GM18505 (cell line): Measurements from ENCODE around the gene CLDN6.

Source experiments
- ATAC-seq: cut with Tn5 transposase; IDR thresholded peaks from one replicate; pipeline ENCODE4 v1.9.1; 2021; ENCODE audit not compliant: unreplicated experiment
- POLR2A ChIP-seq: IDR thresholded peaks from 4 replicates; pipeline ENCODE4 v1.6.1; 2011; ENCODE audit warnings: borderline replicate concordance; ENCODE audit not compliant: insufficient read depth, insufficient read length; ENCODE audit errors: extremely low read depth

Gene CLDN6

DNA sequence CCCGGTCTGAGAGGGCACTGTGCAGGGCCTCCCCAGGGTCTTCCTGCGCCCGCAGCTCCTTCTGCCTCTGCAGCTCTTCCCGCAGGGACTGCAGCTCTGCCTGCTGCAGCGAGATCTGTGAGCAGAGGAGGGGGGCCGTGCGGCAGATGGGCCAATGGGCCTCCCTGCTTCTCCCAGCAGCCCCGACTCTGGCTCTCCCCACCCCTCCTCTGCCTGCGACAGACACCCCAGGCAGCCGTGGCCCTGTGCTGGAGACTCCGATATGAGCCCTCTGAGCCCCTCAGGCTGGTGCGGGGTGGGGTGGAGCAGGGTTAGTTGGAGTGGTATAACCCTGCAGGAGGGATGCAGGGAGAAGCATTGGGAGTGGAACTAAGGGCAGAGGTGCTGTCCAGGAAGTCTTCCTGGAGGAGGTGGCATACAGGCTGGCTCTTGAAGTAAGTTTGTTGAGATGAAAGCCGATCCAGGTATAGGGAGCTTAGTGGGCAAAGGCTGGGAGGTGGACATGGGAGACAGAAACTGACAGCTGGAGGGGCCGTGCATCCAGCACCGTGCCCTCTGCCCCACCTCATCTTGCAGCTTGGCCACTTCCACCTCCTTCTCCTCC, 10.8 kb upstream of the CLDN6 start:
- no peak for TF ChIP-seq POLR2A
- no peak for ATAC-seq

DNA sequence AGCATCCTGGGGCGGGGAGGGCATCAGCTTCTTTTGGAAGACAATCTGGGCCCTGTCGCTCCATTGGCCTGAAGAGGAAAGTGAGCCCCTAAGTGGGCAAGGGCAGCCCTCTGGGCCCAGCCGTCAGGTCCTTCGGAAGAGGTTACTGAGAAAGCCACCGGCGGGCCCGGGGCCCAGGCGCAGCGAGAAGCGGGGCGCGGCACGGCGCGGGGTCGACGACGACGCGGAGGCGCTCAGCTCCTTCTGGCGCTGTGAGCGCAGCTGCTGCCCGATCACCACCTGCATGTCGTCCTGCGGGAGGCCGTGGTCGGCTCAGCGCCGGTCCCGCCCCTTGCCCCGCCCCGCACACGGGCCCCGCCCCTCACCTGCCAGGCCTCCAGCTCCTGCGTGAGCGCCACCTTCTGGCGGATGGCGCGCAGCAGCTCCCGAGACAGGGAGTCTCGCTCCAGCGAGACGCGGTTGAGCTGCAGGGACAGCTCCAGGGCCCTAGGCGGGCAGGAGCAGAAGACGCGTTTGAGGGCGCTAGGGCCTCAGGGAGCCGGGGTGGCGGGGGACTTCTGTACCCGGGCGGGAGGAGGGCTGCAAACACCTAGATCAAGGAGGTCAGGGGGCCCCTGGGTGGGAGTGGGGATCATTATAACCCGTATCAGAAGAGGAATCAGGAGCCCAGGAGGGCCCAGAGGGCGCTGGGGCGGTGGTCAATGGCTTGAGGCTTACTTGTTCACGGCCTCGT, 10.2 kb upstream of the CLDN6 start:
- ATAC-seq = peak; percentile 29
- no peak for TF ChIP-seq POLR2A

DNA sequence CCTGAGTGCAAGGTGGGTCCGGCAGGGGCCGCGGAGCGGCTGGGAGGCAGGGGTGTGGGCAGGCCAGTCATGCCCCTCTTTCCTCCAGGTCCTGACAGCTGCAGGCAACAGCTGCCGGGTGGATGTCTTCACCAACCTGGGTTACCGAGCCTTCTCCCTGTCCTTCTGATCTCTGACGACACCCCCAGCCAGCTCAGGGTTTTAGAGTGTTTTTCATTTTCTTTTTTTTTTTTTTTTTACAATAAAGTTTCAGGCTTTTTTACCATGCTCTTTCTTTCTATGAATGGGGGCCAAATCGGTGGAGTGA, 9.5 kb upstream of the CLDN6 start:
- ATAC-seq = no peak
- TF ChIP-seq POLR2A = no peak

DNA sequence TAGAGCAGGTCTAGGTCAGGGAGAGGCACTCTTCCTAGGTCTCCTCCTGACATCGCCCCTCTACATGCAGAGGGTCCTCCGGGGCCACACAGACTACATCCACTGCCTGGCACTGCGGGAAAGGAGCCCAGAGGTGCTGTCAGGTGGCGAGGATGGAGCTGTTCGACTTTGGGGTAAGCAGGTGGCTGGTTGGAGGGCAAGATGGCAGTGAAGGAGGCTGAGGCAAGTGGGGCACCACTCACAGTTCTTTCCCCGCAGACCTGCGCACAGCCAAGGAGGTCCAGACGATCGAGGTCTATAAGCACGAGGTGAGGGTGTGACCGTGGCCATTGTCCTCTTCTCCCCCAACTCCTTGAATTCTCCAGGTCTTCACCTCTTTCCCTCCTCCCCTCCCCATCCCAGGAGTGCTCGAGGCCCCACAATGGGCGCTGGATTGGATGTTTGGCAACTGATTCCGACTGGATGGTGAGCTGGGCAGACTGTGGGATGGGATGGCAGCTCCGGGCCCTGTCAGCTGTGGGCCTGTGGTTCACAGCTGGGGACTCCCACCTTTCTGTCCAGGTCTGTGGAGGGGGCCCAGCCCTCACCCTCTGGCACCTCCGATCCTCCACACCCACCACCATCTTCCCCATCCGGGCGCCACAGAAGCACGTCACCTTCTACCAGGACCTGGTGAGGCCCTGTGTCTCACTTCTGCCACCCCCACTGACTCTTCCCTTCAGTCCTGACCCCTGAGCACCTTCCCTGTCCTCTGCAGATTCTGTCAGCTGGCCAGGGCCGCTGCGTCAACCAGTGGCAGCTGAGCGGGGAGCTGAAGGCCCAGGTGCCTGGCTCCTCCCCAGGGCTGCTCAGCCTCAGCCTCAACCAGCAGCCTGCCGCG, 8.9 kb upstream of the CLDN6 start:
- no peak for ATAC-seq
- no peak for TF ChIP-seq POLR2A

DNA sequence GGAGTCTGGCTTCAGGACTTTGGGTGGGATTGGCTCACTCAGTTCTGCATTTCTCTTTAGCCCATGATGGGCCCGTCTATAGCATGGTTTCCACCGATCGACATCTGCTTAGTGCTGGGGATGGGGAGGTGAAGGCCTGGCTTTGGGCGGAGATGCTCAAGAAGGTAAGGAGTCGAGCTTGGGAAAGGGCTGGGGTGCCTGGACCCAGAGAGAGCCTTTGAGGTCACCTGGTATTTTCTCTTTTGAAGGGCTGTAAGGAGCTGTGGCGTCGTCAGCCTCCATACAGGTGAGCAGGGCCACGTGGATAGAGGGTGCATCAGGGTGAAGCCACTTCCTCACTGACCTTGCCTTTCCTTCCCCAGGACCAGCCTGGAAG, 8.0 kb upstream of the CLDN6 start:
- no peak for ATAC-seq
- TF ChIP-seq POLR2A = no peak

DNA sequence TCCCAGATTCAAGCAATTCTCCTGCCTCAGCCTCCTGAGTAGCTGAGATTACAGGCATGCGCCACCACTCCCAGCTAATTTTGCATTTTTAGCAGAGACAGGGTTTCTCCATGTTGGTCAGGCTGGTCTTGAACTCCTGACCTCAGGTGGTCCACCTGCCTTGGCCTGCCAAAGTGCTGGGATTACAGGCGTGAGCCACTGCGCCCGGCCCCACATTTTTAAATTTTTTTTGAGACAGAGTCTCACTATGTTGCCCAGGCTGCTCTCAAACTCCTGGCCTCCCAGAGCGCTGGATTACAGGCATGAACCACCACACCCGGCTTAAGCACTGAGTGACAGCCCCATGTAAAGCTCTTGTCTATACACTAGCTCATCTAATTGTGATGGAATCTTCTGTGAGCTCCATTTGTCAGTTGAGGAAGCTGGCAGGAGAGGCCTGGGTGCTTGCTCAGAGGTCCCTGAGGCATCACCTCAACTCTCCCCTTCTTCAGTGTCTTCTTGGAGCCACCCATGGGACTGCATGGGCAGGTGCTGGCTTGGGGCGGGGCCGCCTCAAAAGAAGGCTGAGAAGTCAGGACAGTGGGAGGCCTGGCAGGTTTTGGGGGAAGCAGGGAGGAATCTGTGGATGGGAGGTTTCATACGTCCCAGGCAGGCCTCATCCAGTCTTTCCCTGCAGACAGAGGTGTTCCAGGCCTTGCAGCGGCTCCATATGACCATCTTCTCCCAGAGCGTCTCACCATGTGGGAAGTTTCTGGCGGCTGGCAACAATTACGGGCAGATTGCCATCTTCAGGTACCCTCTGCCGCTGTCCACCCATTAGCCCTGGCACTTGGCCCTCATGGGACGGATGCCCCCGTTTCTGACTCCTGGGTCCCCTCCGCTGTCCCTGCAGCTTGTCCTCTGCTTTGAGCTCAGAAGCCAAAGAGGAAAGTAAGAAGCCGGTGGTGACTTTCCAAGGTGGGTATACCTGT, 7.3 kb upstream of the CLDN6 start:
- no peak for TF ChIP-seq POLR2A
- ATAC-seq = no peak

DNA sequence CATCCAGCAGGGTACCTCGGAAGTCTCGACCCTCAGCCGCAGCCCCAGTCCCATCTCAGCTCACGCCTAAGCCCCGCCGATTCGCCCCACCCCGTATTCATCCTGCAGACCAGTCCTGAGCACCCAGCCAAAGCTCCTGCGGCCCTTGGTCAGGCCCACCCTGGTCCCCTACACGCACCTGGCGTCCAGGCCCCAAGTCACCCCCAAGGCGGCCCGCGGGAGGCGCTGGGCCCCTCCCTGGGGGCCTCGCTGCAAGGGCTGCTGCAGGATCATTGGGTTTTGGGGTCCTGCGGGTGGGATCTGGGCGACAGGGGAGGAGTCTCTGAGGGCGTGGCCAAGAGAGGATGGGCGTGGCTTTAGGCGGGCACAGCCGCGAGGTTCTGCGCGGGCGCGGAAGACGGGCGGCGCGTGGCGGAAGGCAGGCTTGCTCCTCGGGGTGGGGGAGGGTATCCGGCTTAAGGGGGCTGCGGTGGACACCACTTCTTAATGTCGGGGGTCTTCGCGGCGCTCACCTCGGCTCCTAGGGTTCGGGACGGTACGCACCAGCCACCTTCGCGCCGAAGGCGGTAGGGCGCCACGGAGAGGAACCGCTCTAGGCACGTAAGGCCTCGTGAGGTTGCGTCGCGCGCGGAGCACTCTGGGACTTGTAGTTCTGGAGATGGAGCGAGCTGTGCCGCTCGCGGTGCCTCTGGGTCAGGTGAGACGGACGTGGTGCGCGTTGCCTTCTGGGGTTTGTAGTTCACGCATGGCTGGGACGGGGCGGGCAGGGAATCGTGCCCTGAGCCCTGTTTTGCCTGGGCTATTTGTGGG, 5.9 kb upstream of the CLDN6 start, which contains the start of the genes HCFC1R1 and THOC6:
TSS of gene HCFC1R1 (minus strand) at position 274 of the 810 bp plus-strand sequence. CDS start at position 273, 1 bp downstream.
TSS of gene THOC6 (plus strand) at position 367 of the 810 bp plus-strand sequence. CDS start at position 659, 292 bp downstream.
- TF ChIP-seq POLR2A = peak; percentile 86
- peak; percentile 68 for ATAC-seq

DNA sequence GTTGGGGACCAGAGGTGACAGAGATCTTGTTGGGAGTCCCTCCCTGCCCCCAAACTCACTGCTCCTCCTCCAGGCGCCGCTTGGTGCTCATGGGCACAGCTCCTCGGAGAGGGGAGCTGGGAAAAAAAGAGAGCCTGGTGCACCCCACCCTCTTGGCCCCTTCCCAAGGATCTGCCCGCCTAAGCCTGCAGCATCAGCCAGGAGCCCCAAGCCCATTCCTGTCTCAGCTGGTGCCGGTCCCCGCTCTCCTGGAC, 5.4 kb upstream of the CLDN6 start:
- peak; percentile 0 for ATAC-seq
- TF ChIP-seq POLR2A = no peak

DNA sequence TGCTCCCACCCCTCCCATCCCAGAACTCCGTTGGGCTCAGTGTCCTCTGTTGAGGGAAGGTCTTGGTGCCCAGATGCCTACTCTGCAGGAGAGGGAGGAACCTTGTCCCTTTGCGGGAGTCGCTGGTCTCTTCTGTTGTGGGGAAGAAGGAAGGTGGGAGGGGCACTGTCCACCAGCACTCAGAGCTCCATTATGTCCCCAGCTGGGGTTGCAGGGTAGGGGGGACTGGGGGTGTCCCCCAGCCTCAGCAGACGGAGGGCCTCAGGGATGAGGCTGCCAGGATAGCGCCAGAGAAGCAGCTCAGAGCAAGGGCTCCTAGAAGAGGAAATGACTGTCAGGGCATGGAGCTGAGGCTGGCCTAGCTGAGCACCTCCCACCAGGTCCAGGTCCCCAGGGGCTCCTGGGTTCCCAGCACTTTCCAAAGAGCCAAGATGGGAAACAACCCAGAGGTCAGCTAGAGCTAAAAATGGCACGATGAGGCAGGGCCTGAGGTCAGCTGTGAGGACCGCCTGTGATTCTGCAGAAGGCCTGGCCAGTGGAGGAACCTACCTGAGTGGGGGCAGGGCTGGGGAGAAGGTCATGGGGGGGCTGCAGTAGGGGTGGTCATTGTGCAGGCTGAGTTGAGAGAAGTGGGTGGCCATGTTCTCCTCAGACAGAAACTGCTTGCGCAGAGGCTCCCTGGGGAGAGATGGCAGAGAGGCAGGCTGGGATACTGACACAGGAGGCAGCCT, 4.9 kb upstream of the CLDN6 start:
- no peak for TF ChIP-seq POLR2A
- ATAC-seq = no peak

DNA sequence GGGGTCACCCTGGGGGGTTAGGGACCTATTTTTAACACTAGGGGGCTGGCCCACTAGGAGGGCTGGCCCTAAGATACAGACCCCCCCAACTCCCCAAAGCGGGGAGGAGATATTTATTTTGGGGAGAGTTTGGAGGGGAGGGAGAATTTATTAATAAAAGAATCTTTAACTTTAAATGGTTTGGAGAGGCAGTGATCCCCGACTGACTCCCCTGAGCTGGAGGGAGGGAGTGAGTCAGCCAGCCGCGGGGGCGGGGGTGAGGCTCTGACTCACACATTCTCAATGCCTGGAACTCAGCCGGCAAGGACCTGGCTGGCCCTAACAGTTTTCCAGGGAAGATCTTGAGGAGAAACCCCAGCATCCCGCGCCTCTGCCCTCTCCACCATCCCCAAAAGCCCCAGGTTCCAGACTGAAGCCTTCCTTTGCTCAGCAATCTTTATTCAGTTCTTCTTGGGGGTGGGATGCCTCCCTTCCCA, 4.3 kb upstream of the CLDN6 start:
- no peak for TF ChIP-seq POLR2A
- no peak for ATAC-seq

DNA sequence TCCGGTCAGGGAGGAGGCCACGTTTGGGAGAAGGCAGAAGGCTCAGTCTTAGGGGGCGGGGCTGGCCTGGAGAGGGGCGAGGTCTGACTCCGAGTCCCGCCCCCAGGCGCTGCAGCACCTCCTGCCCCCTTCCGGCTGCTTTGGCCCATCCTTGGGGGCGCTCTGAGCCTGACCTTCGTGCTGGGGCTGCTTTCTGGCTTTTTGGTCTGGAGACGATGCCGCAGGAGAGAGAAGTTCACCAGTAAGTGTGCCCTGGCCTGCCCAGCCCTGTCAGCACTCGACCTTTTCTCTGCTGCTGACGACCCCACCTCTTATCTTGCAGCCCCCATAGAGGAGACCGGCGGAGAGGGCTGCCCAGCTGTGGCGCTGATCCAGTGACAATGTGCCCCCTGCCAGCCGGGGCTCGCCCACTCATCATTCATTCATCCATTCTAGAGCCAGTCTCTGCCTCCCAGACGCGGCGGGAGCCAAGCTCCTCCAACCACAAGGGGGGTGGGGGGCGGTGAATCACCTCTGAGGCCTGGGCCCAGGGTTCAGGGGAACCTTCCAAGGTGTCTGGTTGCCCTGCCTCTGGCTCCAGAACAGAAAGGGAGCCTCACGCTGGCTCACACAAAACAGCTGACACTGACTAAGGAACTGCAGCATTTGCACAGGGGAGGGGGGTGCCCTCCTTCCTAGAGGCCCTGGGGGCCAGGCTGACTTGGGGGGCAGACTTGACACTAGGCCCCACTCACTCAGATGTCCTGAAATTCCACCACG, 3.6 kb upstream of the CLDN6 start:
- no peak for TF ChIP-seq POLR2A
- ATAC-seq = no peak

DNA sequence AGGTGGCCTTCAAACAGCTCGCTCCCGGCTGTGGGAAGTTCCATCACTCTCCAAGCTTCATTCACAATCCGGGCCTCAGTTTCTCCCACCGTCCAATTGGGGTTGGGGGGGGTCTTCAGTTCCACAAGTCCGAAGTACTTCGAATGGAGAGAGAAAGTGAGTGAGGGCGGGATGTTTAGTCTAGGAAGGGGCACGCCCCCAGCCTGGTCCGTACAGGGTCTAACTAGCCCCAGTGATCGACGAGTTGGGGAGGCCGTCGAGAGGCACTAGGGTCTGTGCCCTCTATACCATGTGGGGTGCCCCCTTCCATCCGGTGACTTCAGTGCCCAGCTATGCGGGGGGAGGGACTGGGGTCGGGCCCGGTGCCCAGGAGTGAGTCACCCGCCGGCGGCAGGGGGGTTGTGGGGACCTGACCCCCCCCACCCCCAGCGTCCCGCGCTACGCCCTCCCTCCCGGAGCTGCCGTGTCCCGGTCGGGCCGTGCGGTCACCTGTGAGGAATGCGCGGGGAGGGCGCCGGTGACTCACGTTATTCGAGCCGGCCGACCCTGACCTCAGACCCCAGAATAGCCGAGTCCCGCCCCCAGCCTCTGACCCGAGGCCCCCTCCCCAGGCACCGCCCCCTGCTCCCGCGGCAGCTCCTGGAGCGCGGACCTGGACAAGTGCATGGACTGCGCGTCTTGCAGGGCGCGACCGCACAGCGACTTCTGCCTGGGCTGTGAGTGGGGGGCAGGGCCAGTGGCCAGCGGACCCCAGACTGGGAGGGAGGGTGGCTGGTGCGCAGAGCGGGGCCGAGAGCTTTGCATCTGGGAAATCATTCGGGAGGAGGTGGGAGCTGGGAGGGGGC, 2.8 kb upstream of the CLDN6 start:
- ATAC-seq = no peak

More for the DNA sequence above, 2.8 kb upstream of the CLDN6 start:
- TF ChIP-seq POLR2A = no peak
